Neutrophil (primary cell): ENCODE measurements around the gene DMD.

Experiments used
- H3K27ac ChIP-seq: fragments of 200-600 bp; sonication (generic); 2 replicates; pipeline ENCODE4 v1.5.1; 2016; ENCODE audit warnings: mild to moderate bottlenecking, moderate library complexity
- H3K27me3 ChIP-seq: fragments of 200-600 bp; sonication (generic); 2 replicates; pipeline ENCODE4 v1.6.0; 2016; ENCODE audit warnings: mild to moderate bottlenecking
- H3K36me3 ChIP-seq: fragments of 200-600 bp; sonication (generic); 2 replicates; pipeline ENCODE4 v1.5.1; 2017
- H3K4me1 ChIP-seq, 2 experiments: fragments of 200-600 bp in 1 of 2; sonication (generic) in 1 of 2; 1 replicate in 1 of 2; 2 replicates in 1 of 2; pipeline versions ENCODE4 v1.5.1 to v1.6.1; 2013 to 2016; ENCODE audit warnings: low read depth in 1 of 2, low read length in 1 of 2, mild to moderate bottlenecking in 1 of 2, moderate library complexity in 1 of 2; ENCODE audit not compliant: control insufficient read depth in 1 of 2, insufficient read depth in 1 of 2
- H3K4me3 ChIP-seq, 2 experiments: fragments of 200-600 bp in 1 of 2; sonication (generic) in 1 of 2; 1 replicate in 1 of 2; 2 replicates in 1 of 2; pipeline ENCODE4 v1.5.1; 2013 to 2016; ENCODE audit warnings: low read depth in 1 of 2, low read length in 1 of 2, mild to moderate bottlenecking in 1 of 2, moderate library complexity in 1 of 2
- H3K9me3 ChIP-seq: fragments of 200-600 bp; sonication (generic); 2 replicates; pipeline ENCODE4 v1.5.1; 2016
- TF ChIP-seq, protein P1 (sequence below): fragments of 200-600 bp; sonication (generic); IDR thresholded peaks from 2 replicates; pipeline ENCODE4 v1.5.1; 2016; ENCODE audit warnings: antibody characterized with exemption

Gene DMD

DNA sequence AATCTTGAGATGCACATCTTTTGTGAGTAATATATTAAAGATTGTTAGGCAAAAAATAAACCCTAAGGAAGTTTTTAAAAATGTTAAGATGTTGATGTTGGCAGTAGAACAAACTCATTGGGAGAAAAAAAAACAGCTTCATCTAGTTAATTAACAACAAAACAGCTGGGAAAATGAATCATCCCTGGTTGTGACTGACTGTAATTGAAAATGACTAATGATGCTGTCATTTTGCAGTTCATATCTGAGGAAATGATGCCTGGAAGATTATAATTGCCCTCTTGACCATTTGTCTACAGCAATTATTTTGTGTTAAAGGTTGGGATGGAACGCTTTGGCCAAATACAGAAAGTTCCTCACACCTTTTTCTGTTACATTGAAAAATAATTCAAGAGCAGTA is 1379.1 kb downstream of the DMD start:
- Histone ChIP-seq H3K4me1 (no peaks in the 10 kb centered on the region), H3K4me3 (no peak overlapping the region), H3K27ac (no peak overlapping the region), H3K9me3 (no peaks in the 10 kb centered on the region), H3K36me3 (no peaks in the 10 kb centered on the region), H3K27me3 (no peaks in the 10 kb centered on the region)
- TF ChIP-seq, protein P1, sequence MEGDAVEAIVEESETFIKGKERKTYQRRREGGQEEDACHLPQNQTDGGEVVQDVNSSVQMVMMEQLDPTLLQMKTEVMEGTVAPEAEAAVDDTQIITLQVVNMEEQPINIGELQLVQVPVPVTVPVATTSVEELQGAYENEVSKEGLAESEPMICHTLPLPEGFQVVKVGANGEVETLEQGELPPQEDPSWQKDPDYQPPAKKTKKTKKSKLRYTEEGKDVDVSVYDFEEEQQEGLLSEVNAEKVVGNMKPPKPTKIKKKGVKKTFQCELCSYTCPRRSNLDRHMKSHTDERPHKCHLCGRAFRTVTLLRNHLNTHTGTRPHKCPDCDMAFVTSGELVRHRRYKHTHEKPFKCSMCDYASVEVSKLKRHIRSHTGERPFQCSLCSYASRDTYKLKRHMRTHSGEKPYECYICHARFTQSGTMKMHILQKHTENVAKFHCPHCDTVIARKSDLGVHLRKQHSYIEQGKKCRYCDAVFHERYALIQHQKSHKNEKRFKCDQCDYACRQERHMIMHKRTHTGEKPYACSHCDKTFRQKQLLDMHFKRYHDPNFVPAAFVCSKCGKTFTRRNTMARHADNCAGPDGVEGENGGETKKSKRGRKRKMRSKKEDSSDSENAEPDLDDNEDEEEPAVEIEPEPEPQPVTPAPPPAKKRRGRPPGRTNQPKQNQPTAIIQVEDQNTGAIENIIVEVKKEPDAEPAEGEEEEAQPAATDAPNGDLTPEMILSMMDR: no peak

- no peaks in the 10 kb centered on the region for H3K36me3 ChIP-seq
- H3K4me1 ChIP-seq: no peaks in the 10 kb centered on the region
- TF ChIP-seq, protein P1: no peak
- no peak overlapping the region for H3K27ac ChIP-seq
- no peaks in the 10 kb centered on the region for H3K9me3 ChIP-seq
- H3K27me3 ChIP-seq: no peaks in the 10 kb centered on the region
- no peak overlapping the region for H3K4me3 ChIP-seq
Observed at GRCh38 chrX:31820430-31821210, 1390.7 kb downstream of the DMD start.

- H3K9me3 ChIP-seq: no peaks in the 10 kb centered on the region
- no peaks in the 10 kb centered on the region for H3K4me1 ChIP-seq
- TF ChIP-seq, protein P1: no peak
- no peaks in the 10 kb centered on the region for H3K27me3 ChIP-seq
- no peak overlapping the region for H3K27ac ChIP-seq
- H3K4me3 ChIP-seq: no peak overlapping the region
- H3K36me3 ChIP-seq: no peaks in the 10 kb centered on the region
Observed at GRCh38 chrX:31819455-31819854, 1391.9 kb downstream of the DMD start.

GRCh38 chrX:31811106-31811505 is 1400.2 kb downstream of the DMD start:
- TF ChIP-seq, protein P1: no peak
- Histone ChIP-seq H3K27me3 (no peaks in the 10 kb centered on the region), H3K9me3 (no peaks in the 10 kb centered on the region), H3K27ac (no peak overlapping the region), H3K4me1 (no peaks in the 10 kb centered on the region), H3K36me3 (no peaks in the 10 kb centered on the region), H3K4me3 (no peak overlapping the region)

GRCh38 chrX:31808357-31808756 is 1403.0 kb downstream of the DMD start:
- Histone ChIP-seq H3K36me3 (no peaks in the 10 kb centered on the region), H3K27me3 (no peaks in the 10 kb centered on the region), H3K9me3 (no peaks in the 10 kb centered on the region), H3K27ac (no peak overlapping the region), H3K4me3 (no peak overlapping the region), H3K4me1 (no peaks in the 10 kb centered on the region)
- TF ChIP-seq, protein P1: no peak
